ENCODE results near the gene ELMO1.

Gene ELMO1

DNA sequence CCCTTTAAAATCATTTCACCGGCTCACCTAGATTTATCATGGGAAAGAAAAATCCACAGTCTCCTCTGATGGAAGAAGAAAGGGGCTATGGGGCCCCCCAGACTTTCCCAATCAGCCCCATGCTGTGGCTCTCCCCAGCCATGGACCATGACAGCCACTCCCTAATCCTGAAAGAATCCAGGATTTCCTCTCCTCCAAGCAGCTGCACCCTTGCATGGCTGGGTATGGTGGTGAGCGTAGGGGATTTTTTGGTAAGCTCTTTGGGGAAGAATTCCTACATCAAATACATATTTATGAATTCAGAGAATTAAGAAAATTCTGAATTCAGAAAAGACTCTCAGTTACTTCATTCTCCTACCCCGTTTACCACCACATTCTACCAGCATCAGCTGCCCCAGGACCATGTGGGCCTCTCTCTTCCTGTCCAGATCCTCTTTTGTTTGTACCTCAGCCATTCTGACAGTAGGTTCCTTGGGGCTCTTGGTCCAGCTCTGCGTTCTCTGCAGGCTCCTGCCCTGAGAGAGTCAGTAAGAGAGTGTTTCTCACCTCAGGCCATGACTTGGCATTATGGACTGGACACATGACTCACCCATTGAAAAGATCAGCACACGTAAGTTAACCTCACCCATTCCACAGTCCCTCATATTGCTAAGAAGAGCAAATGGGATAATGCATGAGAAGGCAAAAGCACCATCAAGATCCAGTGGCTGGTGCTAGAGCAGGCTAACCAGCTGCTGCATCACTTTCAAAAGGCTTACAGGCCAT lies 337.8 kb downstream of the ELMO1 start:
- no peak for DNase-seq

DNA sequence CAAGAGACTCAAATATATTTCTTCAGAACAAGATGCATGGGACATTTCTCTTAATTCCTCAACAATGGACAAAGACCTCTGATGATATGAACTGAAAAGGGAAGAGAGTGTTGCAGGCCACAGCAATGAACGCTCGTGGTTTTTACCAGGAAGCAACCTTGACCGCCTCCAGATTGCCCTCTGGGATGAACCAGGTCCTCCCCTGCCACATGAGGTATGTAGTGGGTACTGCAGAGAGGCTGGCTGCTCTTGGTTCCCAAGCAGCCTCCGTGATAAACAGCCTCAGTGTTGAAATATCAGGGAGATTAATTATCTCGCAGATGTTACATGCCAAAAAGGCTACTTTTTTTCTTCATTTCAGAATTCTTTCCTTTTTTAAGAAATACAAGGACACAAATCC lies 338.8 kb downstream of the ELMO1 start:
- DNase-seq, result no peak

DNA sequence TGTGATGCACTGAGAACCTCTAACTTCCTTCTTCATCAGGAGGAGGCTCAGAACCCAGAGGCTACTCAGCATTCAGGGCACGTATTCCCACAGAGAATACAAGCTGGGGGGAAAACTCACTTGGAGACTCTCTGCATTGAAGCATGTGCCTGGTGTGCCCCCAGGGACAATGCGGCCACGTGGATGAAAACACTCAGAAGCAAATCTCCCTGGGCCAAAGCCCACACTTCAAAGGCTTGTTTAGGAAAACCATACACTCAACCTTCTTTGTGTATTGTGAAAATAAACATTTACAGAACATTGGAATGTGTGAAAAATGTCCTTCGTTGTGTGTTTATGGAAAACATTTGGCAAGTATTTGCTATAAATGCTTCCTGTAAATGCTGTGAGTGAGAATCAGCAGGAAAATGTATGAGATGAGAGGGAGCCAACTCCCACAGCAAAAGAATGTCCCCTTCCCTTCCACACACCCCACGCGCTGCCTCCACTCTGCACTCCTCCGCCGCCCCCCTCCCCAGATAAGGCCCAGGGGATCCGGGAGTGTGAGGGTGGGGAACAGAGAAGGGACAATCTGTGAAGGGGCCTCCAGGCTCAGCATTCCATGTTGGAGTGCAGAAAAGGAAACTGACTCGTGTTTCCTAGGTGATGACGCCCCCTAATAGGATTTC lies 339.5 kb downstream of the ELMO1 start:
- no peak for DNase-seq

DNA sequence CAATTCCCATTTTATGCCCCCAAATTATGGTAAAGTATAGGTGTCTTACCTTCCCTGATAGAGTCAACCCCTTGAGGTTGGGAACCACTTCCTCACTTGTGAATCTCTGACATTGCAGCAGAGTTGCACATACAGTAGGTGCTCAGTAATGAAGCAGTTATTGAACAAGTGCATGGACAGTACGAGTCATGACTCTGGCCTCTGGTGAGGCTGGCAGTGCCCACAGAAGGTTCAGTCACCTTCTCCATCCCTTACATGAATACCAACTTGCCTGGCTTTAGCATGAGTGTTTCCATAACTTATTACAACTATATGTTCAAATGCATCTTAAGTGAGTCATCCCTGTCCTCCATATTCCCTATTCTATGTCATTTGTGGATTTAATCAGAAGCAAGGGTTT lies 340.0 kb downstream of the ELMO1 start:
- DNase-seq, result no peak

DNA sequence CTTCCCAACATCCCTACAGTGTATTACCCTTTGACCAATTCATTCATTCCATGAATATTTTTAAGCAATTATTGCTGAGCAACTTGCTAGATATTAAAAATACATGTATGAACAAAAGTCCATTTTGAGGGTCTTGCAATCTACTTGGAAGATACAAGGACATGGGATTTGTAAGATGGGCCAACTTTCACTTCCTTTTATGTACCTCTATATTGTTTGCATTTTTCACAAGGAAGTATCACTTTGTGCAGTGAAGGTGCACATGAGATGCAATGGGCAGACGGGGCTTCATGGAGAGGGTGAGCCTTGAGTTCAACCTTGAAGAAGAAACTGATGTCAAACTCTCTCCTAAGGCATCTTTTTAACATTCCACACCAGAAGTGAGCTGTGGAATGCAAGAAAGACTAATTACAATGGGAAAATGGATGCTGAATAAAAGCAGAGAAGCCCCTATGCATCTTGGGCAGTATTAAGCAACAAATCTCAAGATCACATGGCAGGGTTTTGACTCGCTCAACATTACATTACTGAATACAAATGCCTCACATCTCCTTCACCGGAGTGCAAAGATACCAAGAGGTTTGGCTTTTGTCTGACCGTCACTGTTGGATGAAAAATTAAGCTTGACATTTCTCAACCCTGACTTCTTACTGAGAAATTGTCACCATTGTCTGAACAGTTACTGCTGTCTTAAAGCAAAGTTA lies 341.5 kb downstream of the ELMO1 start:
- no peak for DNase-seq

DNA sequence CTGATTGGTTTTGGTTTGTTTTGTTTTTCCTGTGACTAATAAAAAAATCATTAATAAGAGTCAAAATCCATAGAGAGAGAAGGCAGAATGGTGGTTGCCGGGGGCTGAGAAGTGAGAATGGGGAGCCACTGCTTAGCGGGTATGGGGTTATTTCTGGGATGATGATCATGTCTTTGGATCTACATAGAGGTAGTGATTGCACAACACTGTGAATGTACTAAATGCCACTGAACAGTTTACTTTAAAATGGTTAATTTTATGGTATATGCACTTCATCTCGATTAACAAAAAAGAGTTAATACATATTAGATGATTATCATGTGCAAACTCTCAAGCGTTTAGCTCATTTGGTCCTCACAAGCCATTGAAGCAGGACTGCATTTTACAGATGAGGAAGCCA lies 342.9 kb downstream of the ELMO1 start:
- DNase-seq, result no peak

DNA sequence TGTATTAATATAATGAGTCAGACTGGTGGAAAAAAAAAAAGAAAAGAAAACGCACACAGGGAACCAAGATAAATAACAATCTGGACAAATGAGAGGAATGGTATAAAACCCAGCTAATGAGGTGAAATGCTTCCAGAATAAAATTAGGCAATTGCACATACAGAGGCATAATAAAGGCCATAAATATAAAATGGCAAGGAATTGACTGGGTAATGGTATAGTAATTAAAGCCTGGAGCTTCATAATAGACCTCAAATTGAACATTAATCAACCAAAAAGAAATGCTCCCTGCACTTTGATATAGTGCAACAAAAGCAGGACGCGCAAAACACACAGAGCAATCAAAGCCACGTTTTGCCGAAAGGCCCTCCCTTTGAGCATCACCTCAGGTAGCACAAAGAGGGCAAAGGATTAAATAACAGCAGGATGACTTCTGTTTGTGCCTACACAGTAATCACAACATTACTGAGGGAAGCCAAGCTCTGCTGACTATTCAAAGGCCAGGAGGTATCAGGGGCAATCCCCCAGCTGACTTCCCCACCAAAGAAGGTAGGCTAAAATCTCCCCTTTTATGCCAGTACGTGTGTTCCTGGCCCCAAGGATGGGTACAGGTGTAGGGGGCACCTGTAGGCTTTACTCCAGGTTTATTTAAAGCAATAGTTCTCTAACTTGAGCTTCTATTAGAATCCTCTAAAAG lies 343.7 kb downstream of the ELMO1 start:
- DNase-seq, result no peak

DNA sequence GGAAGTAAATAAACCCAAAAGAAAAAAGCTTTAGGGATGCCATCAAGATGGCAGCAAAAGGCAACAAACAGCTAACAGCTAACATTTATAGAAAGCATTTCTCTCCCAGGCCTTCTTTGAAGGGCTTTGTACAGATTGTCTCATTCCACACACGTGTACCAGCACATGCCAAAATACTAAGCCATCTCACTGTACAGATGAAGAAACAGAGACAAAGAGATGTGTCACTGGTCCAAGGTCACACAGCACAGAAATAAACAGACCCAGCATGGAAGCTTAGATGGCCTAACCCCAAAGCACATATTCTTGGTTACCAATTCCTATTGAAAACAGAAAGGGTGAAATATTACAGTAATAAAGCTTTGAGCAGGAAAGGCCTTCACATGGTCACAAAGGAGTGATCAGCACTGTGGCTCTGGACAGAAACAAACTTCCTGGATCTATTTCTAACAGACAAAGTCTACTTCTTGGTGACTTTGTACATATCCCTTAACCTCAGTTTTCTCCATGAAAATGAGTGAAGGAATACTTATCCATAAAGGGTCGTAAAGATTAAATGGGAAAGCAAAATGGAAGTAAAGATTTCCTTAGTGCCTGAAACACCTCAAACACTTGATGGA lies 346.0 kb downstream of the ELMO1 start:
- no peak for DNase-seq

DNA sequence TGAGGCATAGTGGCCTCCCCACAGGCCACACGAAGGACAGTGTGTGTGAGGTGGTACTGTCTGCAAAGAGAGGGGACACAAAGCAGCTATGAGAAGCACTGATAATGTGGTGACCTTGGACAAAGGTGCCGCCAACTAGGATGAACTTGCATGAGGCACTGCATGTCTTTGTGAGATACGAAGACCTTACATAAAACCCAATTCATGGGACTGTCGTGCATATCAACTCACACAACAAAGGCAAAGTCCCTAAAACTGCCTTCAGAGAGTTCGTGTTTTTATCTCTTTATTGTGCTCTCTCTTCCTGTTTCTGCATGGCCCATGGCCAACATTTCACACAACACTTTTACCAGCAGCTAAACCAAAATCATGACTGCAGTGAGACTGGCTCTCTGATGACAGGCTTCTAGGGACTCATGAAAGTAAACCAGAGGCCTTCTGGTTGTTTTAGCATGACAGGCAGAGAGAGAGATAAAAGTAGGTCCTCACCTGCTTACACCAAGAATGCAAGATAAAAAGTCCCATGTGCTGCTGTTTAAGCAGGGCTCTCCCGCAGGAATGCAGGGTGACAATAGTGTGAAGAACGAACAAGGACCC lies 347.8 kb downstream of the ELMO1 start:
- DNase-seq, result no peak

DNA sequence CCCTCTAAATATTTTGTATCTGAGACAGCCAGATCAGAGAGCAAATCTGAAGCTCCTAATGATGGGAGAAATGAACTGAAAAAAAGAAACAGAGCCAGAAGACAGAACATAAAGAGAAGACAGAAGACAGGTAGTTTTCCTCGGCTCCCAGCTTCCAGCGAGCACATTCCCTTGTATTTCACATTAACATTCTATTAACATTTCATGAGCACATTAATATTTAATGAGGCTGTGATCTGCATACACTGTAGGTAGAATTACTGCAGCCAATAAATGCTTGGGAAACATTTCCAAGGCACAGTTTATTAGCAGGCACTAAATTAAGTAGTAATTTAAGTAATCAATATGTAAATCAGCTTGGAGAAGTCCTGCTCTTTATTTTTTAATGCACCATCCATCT lies 349.9 kb downstream of the ELMO1 start:
- DNase-seq, result no peak

DNA sequence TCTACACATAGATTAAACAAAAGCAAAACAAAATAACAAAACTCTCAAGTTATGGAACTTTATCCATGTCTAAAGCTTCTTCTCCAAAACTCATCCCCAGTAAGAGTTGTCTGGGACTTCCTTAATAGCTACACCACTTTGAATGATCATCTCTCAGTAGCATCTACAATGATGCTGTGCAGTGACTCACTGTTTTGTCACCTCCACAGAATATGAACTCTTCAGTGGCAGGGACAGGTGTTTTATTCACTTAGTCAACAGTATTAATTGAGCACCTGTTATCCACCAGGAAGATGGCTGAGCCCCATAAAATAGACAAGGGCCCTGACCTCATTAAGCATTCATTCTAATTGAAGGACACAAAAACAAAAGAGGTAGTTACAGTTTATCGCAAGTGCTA lies 350.7 kb downstream of the ELMO1 start:
- no peak for DNase-seq

DNA sequence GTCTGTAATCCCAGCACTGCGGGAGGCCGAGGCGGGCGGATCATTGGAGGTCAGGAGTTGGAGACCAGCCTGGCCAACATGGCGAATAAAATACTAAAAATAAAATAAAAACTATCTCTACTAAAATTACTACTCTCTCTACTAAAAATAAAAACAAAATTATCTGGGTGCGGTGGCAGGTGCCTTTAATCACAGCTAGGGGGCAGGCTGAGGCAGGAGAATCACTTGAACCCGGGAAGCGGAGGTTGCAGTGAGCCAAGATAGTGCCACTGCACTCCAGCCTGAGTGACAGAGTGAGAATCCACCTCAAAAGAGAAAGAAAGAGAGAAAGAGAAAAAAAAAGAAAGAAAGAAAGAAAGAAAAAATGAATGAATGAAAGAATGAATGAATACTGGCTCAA lies 351.4 kb downstream of the ELMO1 start:
- no peak for DNase-seq

DNA sequence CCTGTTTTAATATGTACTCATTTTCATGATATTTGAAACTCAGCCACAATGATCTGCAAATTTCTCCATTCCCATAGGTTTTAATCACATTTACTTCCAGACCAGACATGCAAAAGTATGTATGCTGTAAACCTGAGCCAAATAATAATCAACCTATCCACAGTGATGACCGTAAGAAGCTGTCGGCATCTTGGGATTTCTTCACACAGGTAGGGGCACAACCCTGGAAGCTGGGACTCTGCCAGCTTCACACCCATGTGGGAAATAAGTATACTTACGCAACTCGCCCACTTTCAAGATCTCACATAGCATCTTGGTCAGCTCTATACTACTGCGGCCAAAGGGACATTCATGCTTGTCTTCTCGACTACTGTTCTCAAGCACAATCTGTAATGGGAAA lies 352.3 kb downstream of the ELMO1 start:
- DNase-seq, result no peak

DNA sequence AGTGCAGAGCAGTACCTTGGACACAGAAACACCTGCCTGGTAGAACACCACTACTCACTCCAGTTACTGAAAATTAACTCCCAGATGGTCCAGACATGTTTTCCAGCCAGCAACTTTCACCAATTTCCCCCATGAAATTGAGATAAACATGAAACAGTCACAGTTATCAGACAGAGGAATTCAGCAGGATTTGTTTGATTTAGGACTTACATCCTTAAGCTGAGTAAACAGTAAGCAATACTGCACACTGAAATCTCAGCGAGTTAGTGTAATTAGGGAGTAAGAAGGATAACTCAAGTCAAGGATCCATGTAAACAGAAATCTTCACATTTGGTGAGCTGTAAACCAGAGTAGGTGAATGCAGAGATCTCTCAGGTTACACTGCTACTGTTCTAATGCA lies 353.5 kb downstream of the ELMO1 start:
- no peak for DNase-seq

DNA sequence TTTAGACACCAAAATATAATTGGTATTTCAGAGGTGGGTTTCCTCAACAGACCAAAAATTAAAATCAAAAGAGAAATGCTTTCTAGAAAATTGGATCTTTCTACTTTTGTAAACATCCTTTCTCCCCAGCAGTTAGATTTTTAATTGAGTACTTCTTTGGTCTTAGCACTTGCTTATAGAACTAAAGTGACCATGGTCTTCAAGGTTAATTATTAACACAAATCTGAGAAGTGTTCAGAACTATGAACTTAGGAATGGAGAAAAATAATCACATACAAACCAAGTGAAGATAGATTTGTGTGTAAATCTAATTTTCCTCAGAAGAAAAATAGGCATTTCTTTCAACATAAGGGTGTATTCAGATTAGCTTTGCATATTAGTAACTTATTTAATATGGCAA lies 355.4 kb downstream of the ELMO1 start:
- DNase-seq, result no peak

DNA sequence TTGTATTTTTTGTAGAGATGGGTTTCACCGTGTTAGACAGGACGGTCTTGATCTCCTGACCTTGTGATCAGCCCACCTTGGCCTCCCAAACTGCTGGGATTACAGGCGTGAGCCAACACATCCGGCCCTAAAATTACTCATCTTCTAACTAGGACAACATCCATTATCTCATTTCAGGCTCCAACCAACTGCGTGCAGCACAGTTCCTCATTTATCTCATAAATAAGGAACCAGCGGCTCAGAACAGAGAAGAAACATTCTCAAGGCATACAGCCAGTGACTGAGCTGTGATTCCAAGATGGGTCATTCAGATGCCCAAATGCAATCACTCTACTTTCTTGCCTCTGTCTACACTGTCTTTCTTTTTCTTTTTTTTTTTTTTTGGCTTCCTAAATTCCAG lies 356.1 kb downstream of the ELMO1 start:
- DNase-seq, result no peak

DNA sequence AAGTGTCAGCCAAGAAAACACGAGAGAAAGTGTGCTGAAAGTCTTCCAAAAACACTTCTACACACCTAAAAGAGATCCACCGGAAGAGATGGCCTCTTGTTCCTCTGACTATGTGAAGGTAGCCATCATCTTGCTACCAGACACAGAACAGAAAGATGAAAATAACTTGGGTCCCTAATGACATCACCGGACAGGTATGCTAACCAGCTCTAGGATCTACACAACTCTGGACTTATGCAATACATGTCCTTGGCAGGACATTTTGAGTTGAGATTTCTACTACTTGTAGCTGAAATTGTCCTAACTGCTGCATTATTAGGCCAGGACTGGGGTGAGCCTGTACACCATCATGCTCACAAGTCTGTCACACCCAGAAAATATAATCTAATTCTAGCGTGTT lies 358.7 kb downstream of the ELMO1 start:
- DNase-seq, result no peak

DNA sequence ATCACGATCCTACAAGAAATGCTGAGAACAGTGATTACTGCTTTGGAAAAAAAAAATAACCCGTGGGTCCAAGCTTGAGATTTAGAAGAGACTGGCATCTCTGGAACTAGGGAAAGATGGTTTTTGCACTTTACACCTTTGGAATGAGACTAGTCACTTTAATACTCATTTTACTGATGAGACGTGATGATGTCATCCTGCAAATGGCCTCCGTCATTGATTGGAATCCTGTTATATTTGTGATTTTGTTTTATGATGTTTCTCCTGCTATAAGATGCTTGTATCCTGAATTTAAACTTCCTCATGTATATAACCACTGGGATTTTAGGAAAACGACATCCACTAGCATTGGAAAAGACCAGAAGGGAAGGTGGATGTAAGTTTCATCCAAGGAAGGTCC lies 363.1 kb downstream of the ELMO1 start:
- no peak for DNase-seq

DNA sequence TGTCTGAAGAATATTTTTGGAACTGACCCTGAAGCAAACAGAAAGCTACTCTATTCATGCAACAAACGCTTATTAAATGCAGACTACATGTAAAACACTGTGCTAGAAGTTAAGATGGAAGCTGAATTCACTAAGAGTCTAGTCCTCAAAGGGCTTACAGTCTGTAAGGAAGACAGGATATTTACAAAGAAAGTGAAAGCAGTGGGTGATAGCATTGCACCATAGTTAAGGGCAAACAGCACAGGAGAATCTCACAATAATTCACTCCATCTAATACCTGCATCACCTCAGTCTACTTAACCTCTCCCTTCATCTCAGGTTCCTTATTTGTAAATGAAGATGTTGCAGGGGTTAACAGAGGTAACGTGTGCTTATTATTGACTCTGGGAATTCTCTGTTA lies 364.4 kb downstream of the ELMO1 start:
- no peak for DNase-seq

DNA sequence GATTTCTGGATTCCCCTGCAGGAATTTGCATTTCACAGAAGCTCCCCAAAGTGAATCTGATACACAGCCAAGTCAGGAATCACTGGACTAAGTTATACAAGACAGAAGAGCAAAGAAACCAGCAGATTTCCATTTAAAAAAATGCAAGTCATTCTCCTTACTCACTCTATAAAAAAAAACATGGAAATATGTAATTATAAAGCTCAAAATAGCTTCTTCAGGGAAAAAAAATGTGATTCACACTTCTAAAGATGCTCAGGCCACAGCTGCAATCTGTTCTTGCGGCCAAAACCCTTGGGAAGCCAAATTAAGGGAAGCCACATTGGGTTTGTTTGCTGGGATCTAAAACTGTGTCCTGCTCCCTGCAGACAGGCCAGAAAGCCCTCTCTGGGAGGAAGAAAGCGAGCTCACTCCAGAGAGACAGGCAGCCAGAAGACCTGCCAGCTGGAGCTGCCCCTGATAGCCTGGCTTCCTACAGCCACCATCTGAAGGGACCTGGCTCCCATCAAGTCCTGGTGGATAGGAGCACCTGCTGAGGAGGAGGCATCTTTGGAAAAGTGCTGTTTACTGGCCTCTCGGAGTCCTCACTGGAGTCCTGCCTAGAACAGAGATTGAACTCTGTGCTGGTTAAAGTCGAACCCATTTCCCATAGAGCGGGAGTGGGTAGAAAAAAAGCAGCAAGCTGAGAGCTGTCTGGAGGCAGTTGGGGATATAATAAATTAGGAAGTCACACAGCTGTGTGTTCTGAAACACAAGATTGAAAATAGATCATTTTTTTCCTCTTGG lies 365.2 kb downstream of the ELMO1 start:
- DNase-seq, result no peak

DNA sequence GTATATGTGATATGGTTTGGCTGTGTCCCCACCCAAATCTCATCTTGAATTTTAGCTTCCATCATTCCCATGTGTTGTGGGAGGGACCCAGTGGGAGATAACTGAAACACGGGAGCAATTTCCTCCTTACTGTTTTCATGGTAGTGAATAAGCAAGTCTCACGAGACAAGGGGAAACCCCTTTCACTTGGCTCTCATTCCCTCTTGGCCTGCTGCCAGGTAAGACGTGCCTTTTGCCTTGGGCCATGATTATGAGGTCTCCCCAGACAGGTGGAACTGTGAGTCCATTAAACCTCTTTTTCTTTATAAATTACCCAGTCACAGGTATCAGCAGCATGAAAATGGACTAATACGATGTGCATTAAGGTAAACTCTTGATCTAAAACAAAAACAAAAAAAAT lies 367.2 kb downstream of the ELMO1 start:
- no peak for DNase-seq

DNA sequence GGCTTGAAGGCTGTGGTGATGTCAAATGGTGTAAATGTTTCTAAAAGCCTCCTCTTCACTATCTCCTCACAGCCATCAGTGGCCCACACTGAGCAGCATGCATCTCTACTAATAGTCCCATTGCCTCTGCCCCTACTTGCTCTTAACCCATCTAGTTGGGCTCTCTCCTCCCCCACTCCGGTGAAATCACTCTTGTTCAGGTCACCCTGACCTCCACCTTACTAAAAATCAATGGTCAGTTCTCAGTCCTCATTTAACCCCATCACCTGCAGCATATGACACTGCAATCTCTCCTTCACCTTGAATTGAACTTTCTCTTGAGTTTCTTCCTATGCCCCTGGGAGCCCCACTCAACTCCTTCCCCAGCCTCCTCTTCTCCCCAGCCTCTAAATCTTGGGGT lies 369.2 kb downstream of the ELMO1 start:
- DNase-seq, result no peak

All from GDM1 (cell line).